Parathyroid adenoma (tissue), 2 donors: ENCODE results near the gene PRDM16.

Source experiments
- H2AFZ ChIP-seq: fragments of 300-600 bp; sonication (generic); one replicate; pipeline ENCODE4 v1.7.0; 2017; ENCODE audit warnings: antibody characterized with exemption, mild to moderate bottlenecking
- H3K27ac ChIP-seq: fragments of 300-600 bp; sonication (generic); one replicate; pipeline ENCODE4 v1.7.0; 2017
- H3K27me3 ChIP-seq: fragments of 300-600 bp; sonication (generic); one replicate; pipeline ENCODE4 v1.7.0; 2017; ENCODE audit warnings: low read length; ENCODE audit not compliant: control insufficient read depth, insufficient read depth
- H3K36me3 ChIP-seq: fragments of 300-600 bp; sonication (generic); one replicate; pipeline ENCODE4 v1.7.0; 2017; ENCODE audit warnings: low read length; ENCODE audit not compliant: control insufficient read depth, insufficient read depth
- H3K4me1 ChIP-seq: fragments of 300-600 bp; sonication (generic); one replicate; pipeline ENCODE4 v1.7.0; 2017; ENCODE audit warnings: control low read depth
- H3K4me2 ChIP-seq: fragments of 300-600 bp; sonication (generic); one replicate; pipeline ENCODE4 v1.7.0; 2017; ENCODE audit warnings: low read length
- H3K4me3 ChIP-seq: fragments of 300-600 bp; sonication (generic); one replicate; pipeline ENCODE4 v1.7.0; 2017; ENCODE audit warnings: low read depth, low read length
- H3K79me2 ChIP-seq: fragments of 300-600 bp; sonication (generic); one replicate; pipeline ENCODE4 v1.7.0; 2017; ENCODE audit warnings: control low read depth
- H3K9ac ChIP-seq: fragments of 300-600 bp; sonication (generic); one replicate; pipeline ENCODE4 v1.7.0; 2017; ENCODE audit warnings: mild to moderate bottlenecking
- H3K9me3 ChIP-seq: fragments of 300-600 bp; sonication (generic); one replicate; pipeline ENCODE4 v1.7.0; 2017; ENCODE audit warnings: low read length; ENCODE audit not compliant: control insufficient read depth
- CTCF ChIP-seq: fragments of 300-600 bp; sonication (generic); IDR thresholded peaks from one replicate; pipeline ENCODE4 v1.7.0; 2017; ENCODE audit warnings: antibody characterized with exemption, mild to moderate bottlenecking
- donor health status: primary hyperparathyroidism.

PRDM16 gene

GRCh38 chr1:3196577-3197245, 127.7 kb downstream of the PRDM16 start:
- TF ChIP-seq CTCF = no peak
- no peak overlapping the region for H3K9ac ChIP-seq
- H3K4me3 ChIP-seq = no peak overlapping the region
- no peaks in the 10 kb centered on the region for H3K27me3 ChIP-seq
- no peak overlapping the region for H3K4me2 ChIP-seq
- no peak overlapping the region for H3K27ac ChIP-seq
- H3K79me2 ChIP-seq = no peaks in the 10 kb centered on the region
- no peak overlapping the region for H2AFZ ChIP-seq
- H3K4me1 ChIP-seq = no peaks in the 10 kb centered on the region
- H3K36me3 ChIP-seq = no peaks in the 10 kb centered on the region
- H3K9me3 ChIP-seq = no peaks in the 10 kb centered on the region

DNA sequence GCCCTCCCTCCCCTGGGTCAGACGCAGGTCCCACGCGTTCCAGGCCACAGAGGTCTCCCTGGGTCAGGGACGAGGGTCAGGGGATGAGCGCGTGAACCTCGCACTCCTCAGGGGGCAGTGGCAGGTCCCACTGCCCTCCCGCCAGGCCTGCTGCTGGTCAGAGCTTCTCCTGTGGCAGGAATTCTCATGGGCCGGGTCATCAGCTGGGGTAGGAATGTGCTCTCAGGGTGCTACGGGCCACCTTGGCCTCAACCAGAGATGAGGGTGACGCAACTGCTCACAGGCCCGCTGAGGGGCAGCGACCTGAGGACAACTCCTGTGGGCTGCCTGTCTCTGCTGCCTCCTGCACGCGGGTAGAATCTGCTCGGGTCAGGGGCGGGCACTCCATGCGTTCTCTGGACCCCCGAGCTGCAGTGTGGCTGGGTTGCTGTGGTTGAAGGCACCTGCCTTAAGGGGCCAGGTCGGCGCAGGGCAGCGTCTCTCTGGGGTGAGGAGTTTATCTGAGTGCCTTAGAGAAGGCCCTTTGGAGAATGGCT, 128.8 kb downstream of the PRDM16 start:
- Histone ChIP-seq H3K4me1 (no peaks in the 10 kb centered on the region), H3K79me2 (no peaks in the 10 kb centered on the region), H3K27me3 (no peaks in the 10 kb centered on the region), H3K9me3 (no peaks in the 10 kb centered on the region), H3K4me3 (no peak overlapping the region), H2AFZ (no peak overlapping the region), H3K4me2 (no peak overlapping the region), H3K27ac (no peak overlapping the region), H3K9ac (no peak overlapping the region), H3K36me3 (no peaks in the 10 kb centered on the region)
- TF ChIP-seq CTCF = no peak

DNA sequence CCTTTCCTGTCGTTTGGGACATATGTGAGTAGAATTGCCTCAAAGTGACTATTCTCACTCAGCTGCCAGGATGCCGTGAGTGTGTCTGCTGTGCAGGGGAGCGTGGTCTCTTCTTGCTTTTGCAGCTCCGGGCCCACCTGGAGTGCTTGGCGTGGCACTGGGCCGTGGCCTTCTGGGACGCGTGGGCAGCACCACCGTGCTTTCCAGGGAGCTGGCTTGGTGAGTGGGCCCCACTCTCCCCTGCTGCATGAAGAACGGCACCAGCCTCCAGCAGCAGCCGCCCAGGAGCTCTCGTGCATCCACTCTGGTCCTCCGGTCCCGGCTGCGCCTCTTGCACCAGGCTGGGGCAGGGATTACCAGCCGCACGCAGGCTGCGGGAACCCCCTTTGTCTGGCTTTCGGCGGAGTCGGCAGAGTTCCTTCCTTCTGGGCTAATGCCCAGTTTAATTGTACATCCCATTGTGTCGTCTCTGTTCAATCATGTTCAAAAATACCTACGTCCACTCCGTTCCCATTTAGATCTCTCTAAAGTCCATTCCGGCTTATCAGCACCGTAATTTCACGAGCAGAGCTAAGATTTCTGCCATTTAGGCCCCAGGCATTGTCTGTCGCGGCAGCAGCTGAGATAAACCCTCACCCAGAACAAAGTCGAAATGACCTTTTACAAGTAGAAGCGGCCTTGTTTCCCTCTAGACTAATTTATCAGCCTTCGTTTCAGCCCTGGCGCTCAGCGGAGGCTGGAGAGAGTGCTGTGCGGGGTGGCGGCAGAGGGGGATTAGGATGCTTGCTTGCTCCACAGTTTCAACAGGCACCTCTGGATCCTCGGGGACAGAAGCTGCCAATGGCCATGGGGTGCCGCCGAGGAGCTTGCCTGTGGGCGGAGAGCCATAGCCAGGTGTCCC, 129.6 kb downstream of the PRDM16 start:
- no peaks in the 10 kb centered on the region for H3K27me3 ChIP-seq
- TF ChIP-seq CTCF = no peak

DNA sequence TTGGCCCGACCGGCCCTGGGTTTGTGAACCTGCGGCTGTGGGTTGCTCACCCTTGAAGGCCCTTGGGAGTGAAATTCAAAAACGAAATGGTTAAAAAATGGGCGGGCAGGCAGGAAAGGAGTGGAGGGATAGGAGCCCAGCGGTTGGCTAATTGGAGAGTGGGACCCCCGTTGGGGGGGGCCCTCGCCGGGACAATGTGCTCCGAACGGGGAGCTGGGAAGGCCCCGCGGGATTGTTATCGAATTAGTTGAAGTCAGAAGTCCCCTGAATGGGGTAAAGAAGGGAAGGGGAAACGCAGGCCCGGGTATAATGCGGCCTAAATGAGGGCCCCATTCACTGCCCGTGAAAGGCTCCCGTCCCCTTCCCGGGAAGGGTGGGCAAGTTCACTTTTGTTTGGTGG, 135.7 kb downstream of the PRDM16 start:
- Histone ChIP-seq H3K36me3 (no peaks in the 10 kb centered on the region), H3K79me2 (no peaks in the 10 kb centered on the region), H2AFZ (no peak overlapping the region), H3K27ac (no peak overlapping the region), H3K4me3 (no peak overlapping the region), H3K4me1 (no peaks in the 10 kb centered on the region), H3K27me3 (no peaks in the 10 kb centered on the region), H3K4me2 (no peak overlapping the region), H3K9me3 (no peaks in the 10 kb centered on the region), H3K9ac (no peak overlapping the region)
- TF ChIP-seq CTCF = no peak

More for the DNA sequence above, 129.6 kb downstream of the PRDM16 start:
- Histone ChIP-seq H3K9ac (no peak overlapping the region), H3K79me2 (no peaks in the 10 kb centered on the region), H3K27ac (no peak overlapping the region), H3K9me3 (no peaks in the 10 kb centered on the region), H3K4me3 (no peak overlapping the region), H2AFZ (no peak overlapping the region), H3K4me1 (no peaks in the 10 kb centered on the region), H3K4me2 (no peak overlapping the region), H3K36me3 (no peaks in the 10 kb centered on the region)
